ENCODE measurements around the gene SDC4.

DNA sequence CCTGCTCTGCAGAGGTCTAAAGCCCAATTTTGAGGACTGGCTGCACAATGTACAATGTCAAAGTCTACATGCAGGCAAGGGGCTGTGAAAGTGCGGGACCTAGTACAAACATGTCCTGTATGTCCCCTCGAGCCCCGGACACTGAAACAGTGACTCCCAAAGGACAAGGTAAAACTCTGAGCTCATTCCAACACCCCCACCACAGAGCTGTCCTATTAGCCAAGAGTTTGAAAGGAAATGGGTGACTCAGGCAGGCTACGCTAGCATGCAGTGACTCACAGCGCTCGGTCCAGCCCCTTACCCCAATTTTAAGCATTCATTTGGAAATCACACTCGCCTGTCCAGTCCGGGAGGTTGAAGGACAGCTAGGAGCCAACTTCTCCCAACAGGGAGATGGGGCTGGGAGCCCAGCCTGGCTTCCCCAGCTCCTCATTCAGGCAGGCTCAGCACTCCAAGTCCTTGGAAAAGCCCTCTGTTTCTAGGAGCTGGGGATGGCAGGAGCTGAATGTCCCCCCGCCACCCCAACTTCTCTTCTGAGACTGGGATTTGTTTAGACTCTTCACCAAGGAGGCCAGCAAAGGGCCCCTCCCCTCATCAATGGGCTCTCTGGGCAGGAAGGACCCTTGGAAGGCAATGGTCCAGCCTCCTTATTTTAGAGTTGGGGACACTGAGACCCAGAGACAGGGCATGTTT is 3.9 kb downstream of the SDC4 start:
- TF ChIP-seq CTCF (IDR thresholded peaks at IDR 0.05) (no peak), POLR2A (IDR thresholded peaks at IDR 0.05) (peak in 1 of 2 donors; percentile 5)

All from vagina (tissue), 2 donors.